GM18858 (cell line): ENCODE results near the gene NELL1.

Experiments used
- ATAC-seq: cut with Tn5 transposase; IDR thresholded peaks from one replicate; pipeline ENCODE4 v1.9.1; 2021; ENCODE audit not compliant: unreplicated experiment

The NELL1 gene

DNA sequence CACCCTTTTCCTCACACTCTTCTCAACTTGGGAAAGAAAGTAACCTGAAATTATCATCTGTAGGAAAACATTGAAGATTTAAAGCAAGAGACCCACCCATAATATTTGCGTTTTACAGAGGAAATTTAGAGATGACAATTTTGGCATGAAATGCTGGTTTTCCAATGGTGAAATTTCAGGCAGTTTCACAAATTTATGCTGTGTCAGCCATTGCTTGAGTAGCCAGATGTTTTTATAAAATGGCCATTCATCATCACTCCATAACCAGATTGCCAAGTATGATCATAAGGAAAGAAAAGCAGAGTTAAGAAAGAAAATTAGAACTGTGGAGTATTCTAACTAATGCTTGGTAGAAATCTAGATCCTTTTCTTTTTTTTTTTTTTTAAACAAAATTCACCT lies 732.9 kb downstream of the NELL1 start:
- no peak for ATAC-seq

DNA sequence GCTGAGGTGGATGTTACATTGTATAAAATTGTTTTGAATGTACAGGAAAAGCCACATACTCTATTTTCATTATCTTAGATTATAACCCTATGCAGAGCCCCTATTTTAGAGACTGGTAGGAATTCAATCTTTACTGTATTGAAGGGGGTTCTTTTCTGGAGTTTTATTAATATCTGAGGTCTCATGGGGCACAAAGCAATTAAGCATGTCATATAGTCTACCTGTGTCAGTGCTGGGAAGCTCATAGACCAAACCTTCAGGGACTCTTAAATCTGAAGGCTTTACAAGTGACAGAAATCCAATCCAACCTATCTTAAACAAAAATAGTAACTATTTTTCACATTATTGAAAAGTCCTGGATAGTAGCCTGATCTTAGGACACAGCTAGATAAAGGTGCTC lies 733.7 kb downstream of the NELL1 start:
- no peak for ATAC-seq

DNA sequence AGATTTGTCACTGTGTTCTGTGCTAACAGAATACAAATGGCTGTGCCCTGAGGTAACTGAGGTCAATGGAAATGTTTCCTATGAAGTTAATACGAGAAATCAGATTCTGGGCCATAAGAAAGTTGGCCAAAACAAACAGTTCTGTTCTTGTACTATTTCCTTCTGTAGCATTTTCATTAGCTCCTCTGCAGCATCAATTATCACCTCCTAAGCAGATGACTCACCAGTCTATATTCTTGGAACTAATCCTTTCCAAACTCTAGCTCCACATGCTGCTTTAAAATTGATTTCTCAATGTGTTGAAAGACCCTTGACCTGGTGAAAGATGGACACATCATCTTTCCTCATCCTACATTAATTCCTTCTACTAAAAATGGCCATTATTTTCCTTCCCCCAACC lies 736.0 kb downstream of the NELL1 start:
- ATAC-seq = no peak

DNA sequence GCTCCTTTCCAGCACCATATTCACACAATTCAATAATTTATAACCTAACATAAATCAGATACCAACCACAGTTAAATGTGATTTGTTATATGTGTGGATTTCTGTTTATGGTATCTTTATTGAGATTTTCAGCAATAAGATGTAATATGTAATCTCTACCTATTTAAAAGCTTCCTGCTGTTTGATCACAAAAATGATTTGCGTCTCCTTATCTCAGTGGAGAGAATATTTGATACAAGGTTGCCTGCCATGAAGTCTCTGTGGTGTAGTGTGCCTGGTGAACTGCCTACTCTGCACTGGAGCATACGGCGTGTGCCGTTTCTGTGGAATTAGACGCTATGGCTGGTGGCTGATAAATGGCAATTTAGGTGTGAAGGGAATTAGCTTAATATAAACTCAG lies 741.1 kb downstream of the NELL1 start:
- ATAC-seq = no peak

DNA sequence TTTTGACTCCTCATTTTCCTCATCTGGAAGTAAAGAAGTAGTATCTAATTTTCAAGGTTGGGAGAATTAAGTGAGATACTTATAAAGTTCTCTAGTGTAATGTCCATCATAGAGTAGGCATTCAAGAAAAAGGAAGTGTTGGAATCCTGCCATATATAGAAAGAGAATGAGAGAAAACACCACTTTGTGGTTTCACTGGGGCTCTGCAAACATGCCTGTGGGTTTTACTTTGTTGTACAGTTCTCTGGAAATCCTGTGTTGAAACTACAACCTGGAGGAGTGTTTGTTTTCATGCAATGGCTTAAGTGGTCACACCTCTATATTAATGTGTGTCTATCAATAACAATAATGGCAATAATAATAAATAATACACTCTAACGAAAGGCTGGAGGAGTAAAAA lies 741.7 kb downstream of the NELL1 start:
- no peak for ATAC-seq

DNA sequence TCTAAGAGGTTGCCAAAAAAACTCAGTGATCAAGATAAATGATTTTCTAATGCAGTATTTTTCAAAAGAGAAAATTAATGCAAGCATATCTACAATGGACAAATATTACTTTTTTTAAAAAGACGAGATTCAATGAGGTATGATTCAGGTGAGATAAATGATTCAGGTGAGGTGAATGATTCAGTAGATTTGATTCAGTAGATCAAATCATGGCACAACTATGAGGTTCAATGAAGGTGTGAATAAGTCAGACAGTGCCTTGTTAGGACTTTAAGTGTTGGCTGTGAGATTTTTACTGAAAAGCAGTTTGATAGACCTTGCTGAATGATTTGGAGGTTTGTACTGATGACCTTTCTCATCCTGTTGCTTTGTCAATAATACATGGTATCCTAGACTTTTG lies 742.2 kb downstream of the NELL1 start:
- ATAC-seq = no peak

DNA sequence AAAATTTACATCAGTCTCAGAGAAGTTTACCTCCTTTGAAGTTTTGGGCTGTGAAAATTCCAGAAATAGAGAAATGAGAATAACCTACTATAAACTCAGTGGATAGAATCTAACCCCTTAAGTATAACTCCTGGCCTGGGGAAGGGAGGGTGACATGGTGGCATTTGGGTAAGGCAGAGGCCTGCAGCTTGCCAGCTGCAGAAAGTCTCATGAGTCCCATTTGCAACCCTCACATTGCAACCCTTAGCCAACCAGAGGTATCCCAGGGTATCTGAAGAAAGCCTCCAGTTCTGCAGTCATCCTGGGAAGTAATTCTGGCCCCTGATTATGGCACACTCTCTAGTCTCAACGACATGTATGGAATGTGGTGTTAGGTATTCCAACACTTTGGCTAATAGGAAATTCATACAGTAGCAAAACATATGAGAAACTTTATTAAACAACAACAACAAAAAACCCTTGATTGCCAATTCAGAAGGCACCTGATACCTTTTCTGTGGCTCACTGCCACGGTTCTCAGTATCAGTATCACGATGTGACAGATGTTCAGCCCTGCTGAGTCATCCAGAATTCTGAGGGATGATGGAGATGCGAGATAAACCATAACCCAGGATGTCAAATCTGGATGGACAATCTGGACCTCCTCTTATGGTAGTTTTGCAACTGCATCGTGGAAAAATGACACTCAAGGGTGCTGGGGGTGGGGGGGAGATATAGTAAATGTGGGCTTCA lies 743.4 kb downstream of the NELL1 start:
- ATAC-seq = no peak

DNA sequence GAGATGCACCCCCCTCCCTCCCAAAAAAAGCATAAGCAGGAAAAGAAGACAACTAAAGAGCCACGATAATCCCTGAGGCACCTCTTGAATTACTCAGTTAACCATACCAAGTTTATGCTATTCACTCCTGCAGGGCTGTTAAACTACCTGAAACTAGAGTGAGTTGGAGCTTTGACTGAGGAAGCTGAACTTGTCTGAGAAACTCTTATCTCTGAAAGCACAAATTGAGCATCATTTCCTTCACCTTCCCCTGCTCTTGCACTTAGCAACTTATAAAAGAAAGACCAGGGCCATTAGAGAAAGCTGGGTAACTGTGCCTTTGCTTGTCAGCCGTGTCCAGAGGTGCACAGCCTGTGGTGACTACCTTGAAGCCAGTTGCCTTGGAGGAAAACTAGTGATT lies 745.6 kb downstream of the NELL1 start:
- no peak for ATAC-seq

DNA sequence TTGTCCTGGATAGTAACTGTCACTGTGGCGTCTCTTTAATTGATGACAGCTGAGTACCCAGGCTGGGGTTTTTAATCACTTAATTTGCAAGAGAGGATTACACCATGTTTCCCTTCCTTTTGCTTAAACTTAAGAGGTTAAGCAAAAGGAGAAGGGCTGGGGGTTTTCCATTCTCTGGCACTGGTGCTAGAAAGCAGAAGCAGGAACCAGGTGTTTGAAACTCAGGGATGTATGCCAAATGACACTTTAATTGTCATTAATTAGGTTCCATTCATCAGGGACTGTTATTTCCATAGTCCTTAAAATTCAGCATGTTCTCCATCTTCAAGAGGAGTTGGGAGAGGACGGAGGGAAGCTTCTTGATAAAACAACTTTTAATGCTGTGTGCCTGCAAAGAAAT lies 746.2 kb downstream of the NELL1 start:
- no peak for ATAC-seq

DNA sequence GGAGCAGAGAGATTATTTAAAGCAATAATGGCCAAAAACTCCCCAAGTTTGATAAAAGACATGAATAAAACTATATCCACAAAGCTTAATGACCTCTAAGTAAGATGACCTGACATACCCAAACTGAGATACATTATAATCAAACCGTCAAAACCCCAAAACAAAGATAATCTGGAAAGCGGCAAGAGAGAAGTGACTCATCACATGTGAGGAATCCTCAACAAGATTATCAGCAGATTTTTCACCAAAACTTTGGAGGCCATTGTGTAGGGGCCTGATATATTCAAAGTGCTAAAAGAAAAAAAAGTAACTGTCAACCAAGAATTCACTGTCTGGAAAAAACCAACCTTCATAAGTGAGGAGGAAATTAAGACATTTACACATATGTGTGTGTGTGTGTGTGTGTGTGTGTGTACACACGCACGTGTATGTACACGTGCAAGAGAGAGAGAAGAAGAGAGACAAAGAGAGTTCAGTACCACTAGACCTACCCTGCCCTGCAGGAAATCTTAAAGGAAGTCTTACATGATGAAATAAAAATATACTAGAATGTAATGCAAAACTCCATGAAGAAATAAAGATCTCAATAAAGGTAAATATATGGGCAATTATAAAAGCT lies 752.4 kb downstream of the NELL1 start:
- ATAC-seq = no peak

DNA sequence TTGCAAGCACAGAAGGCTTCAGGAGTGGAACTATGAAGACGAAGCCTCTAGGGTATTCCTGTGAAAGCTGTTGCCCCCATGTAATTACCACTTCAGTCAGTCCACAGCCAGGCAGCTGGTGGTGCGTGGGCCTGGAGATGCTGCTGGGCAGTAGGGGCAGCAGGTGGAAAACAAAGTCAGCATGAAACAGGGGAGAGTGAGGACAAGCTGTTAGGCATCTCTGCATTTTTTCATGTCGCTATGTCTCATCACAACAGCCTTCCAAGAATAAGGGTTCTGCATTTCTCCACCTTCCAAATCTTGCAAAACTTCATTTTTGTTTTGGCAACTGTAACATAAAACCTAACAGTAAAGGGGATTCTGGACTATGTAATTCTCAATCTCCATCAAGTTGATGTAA lies 757.5 kb downstream of the NELL1 start:
- ATAC-seq = no peak

DNA sequence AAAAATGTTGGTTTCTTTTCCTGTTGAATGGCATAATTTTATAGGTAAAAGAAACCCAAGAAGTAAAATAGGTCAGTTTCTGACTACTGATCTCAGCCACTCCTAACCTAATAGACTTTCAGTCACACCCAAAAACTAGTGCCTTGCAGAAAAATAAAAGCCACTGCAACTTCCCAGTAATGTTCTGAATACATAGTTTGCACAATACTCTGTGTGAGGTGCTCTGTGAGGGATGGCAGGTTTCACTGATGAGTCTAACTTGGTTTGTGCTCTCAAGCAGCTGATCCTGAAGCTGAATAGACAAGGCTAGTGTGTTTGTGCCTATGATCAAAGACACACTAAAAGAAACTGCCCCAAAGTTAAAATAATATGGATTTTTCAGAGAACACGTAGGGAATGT lies 758.3 kb downstream of the NELL1 start:
- no peak for ATAC-seq

DNA sequence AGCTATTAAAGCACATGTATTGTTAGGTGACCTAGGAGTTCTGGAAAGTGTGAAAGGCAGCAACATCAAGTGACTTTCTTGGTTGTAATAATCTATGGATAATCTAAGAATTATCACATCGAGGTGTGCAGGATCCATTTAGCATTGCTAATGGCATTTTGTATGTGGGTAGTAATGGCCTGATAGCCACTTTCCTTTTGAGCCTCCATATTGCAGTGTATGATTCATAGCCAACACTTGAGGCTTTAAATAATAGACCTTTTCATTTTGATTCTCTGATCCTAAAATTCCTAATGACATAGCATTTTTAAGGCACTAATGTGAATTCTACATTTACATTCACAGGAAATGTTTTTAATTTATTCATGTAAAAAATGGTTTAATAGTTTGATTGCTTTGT lies 759.4 kb downstream of the NELL1 start:
- no peak for ATAC-seq

DNA sequence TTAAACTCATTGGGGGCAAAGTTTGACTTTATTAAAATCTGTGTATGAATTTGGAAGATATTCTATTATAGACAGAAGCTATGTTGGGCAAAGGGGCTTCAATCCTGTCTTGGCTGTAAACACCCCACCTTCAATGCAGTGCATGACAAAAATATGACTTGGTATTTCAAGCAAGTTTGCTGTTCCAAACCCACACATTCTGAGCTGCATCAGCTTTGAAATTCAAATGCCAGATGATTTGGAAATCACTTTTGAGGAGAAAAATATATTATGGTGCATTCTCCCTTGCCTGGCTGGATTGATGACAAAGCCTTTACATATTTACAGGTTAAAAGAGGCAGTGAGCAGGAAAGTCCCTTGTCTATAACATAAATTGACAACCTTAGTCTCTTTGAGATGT lies 760.0 kb downstream of the NELL1 start:
- no peak for ATAC-seq

DNA sequence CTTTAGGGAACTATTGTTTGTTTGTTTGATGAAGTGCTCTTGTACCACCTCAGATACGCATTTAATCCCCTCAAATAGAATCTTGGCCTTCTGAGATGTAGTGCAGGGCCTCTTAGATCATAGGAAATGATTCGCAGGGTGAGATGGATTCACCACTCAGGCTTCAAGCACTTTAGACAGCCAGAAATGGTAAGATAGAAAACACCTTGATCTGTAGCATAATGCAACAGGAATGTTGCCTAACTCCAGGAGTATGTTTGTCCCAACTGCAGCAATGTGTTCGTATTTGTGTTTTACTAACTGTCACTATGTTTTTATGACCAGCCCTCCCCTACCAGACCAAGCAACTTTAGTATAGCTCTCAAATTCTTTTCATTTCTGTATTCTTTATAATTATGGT lies 761.2 kb downstream of the NELL1 start:
- no peak for ATAC-seq

DNA sequence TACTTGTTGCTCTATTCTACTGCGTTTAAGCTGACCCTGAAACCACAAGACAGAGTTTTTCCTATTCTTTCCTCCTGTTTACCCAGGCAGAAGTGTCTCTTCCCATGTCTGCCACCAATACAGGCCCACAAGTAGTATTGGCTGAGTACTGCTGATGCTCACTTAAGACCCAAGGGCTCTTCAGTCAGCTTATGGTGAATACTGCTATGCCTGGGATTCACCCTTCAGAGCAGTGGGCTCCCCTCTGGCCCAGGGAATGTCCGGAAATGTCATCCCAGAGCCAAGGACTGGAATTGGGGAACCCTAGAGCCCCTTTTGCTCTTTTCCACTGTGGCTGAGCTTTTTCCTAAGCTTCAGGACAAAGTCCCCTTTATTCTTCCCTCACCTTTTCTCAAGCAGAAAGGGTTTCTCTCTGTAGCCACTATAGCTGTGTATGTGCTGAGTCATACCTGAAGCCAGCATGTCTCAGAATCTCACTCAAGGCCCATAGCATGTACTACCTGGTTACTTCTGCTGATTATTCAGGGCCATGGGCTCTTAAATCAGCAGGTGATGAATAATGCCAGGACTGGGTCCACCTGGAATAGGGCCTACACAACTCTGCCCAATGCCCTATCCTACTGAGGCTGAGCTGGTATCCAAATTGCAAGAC lies 777.7 kb downstream of the NELL1 start:
- peak; percentile 59 for ATAC-seq

DNA sequence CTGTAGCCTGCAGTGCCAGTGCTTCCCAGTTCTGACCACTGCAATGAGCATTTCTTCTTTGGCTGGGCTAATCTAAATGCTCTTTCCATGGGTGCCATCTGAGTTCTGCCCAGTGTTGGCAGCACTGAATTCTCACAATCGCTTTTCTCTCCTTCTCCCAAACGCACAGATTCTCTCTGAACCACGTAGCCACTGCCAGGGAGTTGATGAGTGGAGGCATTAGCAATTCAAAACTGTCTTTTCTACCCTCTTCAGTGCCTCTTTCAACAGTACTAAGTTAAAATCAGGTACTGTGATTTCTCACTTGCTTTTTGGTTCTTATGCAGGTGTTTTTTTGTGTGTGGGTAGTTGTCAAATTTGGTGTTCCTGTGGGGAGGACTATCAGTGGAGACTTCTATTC lies 778.5 kb downstream of the NELL1 start:
- ATAC-seq = no peak

DNA sequence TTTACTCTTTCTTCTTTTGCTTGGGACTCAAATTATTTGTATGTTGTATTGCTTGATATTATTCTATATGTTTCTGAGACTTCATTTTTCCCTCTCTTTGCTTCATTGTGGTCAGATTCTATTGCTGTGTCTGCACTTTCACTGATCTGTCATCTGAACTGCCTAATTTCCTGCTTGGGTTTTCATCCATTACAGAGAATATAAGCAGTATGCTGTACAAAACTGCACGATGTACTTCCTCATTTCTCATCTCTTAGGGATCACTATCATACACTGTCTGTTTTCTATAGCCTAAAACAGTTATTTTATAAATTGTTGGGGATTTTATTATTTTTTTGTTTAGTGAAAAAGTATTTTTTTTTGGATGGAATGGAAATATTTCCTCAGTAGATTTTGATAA lies 786.8 kb downstream of the NELL1 start:
- no peak for ATAC-seq

DNA sequence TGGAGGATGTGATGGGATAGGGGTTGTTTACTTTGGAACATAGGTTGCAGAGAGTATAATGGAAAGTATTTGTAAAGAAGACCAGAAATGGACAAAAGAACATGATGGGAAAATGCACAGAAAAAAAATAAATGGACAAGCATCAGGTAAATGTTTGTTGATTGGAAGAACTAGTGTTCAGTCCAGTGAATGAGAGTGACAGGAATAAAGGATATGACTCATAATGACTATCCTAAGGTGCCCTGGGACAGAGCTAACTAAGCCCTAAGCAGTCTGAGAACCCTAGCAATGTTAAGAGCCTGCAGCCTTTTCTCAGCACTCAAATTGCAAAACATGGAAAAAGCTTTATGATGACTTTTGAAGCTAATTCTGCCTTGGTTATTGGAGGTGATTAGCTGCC lies 790.7 kb downstream of the NELL1 start:
- no peak for ATAC-seq

DNA sequence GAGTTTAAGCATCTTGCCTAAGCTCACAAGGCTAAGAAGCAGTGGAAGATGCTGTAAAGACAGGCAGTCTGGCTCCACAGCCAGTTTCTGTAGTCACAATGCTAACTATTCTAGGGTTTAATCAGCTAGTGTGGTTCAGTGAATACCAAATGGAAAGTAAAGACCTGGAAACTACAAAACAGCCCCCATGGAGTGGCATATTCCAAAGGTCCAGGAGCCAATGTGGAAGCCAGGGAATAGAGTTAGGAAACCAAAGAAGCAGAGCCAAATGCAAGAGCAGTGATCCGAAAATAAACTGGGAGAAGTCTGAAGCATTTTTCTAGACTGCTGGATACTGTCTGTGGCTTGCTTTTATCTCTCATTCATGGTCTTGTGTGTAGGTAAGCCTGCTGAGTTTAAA lies 792.3 kb downstream of the NELL1 start:
- no peak for ATAC-seq

DNA sequence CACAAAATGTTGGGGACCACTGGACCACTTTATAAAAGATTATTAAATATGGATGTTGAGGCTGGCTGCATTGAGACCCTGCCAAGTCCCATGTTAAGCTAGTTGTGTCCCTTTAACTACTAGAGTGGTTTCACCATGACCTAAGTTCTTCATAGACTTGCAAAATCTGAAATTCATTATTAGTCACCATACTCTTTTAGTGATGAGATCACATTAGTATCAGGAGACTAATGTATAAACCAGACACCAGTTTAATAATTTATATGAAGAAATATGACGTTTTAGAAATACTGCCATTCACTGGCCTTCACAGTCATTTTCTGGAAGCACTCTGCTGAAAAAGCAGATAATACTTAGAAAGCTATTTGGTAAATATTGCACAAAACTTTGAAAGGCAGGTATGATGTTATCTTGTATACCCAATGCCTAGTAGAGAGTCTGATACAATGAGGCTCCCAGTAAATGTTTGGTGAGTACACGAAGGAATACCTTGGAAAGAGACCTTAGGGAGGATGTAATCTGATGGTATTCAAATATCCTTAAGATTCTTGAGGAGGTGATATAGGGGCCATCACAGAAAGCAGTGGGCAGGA lies 795.3 kb downstream of the NELL1 start:
- ATAC-seq = no peak

DNA sequence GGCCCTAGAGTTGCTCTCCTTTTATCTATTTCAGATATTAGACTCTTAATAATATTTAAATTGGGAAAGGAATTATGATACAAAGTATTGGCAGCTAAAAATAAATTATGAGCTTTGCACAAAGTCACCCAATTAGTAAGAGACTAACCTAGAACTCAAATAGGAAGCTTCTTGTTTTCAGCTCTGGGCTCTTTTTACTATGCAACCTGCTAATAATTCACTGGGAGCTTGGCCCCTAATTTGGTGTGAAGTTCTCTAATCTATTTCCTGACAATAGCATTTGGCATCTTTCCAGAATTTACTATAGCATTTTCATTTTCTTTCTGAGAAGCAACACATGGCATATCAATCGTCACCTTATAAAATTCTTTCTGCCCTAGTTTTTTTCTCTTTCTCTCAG lies 795.8 kb downstream of the NELL1 start:
- no peak for ATAC-seq
